ENCODE results near the gene UGT1A9.

The UGT1A9 gene

GRCh38 chr2:233819884-233820773 is 148.4 kb downstream of the UGT1A9 start:
- DNase-seq: no peak

GRCh38 chr2:233820774-233821105 is 149.0 kb downstream of the UGT1A9 start:
- no peak for DNase-seq

DNA sequence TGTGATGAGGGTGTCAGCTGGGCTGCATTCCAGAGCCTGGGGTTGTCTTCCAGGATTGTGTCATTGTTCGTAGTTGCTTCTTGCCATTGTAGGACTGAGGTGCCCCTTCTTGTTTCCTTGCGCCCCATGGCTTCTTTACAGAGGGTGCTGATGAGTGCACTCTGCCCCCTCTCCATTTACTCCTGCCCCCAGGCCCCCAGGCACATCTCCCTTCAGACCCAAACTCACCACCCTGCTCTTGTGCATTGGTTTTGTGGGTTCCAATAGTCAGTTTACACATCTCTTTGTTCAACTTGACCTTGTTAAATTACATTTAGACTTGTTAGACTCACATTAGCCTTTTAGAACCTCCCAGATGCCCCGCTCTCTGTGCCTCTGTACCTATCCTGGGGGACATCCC is 149.5 kb downstream of the UGT1A9 start:
- no peak for DNase-seq

GRCh38 chr2:233821709-233822100 is 150.0 kb downstream of the UGT1A9 start:
- DNase-seq: no peak

DNA sequence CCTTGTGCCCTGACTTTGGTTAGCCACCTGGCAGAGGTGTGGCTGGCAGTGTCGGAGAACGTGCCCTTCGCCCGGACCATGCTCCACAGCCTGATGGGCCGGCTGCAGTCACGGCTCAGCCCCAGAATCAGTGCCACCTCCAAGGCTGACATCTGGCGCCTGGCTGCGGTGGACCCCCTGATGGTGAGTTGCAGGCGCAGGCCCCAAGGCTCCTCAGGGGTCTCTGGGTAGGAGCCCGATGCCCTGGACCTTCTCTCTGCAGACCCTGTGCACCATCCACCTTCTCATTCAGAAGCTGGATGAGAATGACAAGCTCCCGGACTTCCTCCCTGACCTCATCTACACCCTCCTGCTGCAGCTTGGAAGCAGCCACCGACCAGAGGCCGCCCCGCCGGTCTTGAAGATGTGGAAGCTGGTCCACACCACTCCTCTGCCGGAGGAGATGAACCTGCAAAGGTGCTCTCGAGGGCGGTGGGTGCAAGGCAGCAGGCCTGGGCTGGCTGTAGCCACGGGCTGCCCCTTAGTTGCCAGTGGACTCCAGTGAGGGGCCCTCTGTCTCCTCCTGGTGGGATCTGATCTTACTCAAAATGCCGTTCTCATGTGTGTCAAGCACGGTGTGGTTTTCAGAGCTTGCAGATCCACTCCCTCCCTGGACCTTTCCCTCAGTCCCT is 150.5 kb downstream of the UGT1A9 start:
- DNase-seq: no peak
